ENCODE data around the gene HARS1.
"Not testable (repeated sequence)": the region's sequence is repeated elsewhere in the genome, so short reads cannot be mapped to it uniquely, and the experiment has no call there.

DNA sequence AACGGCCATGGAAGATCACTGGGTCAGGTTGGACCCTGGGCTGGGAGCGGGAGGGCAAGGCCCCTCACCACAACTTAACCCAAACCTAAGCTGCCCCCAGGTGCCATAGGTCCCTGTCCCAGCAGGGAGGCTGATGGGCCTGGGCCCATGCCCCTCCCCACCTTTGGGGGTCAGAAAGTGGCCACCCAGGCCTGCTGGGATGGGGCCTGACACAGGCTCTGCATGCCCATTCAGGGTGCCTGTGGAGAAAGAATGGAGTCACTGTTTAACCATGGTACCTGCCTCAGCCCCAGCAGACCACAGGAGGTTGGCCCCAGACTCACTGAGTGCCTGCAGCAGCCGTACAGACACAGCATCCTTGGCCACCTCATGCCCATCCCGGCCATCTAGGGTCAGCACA is 20.1 kb downstream of the HARS1 start:
- TF ChIP-seq, protein P1, sequence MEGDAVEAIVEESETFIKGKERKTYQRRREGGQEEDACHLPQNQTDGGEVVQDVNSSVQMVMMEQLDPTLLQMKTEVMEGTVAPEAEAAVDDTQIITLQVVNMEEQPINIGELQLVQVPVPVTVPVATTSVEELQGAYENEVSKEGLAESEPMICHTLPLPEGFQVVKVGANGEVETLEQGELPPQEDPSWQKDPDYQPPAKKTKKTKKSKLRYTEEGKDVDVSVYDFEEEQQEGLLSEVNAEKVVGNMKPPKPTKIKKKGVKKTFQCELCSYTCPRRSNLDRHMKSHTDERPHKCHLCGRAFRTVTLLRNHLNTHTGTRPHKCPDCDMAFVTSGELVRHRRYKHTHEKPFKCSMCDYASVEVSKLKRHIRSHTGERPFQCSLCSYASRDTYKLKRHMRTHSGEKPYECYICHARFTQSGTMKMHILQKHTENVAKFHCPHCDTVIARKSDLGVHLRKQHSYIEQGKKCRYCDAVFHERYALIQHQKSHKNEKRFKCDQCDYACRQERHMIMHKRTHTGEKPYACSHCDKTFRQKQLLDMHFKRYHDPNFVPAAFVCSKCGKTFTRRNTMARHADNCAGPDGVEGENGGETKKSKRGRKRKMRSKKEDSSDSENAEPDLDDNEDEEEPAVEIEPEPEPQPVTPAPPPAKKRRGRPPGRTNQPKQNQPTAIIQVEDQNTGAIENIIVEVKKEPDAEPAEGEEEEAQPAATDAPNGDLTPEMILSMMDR (IDR thresholded peaks at IDR 0.05), result not testable (repeated sequence)
- not testable (repeated sequence) for TF ChIP-seq POLR2A (IDR thresholded peaks at IDR 0.05)
